HT1080 (cell line): Measurements from ENCODE around the gene OR1D5. TPM values are rescaled to one million over a fixed set of nuclear protein-coding genes. Genes with fewer than 3 reads are reported as not detected.
"Not testable (repeated sequence)": the region's sequence is repeated elsewhere in the genome, so short reads cannot be mapped to it uniquely, and the experiment has no call there.

ENCODE experiments used
- DNase-seq: peaks from one replicate; pipeline ENCODE4 v3.0.0-alpha.2; 2015; ENCODE audit warnings: low read depth
- polyA plus RNA-seq, 2 experiments: library from polyadenylated mRNA; depleted of rRNA; stranded (reverse); fragments of >200 nt; gene quantifications; 2 replicates each; pipeline ENCODE4 v1.2.3, GENCODE V29; 2015
- total RNA-seq: library from RNA; depleted of rRNA; stranded (reverse); fragments of >200 nt; shearing (Covaris generic); gene quantifications from 2 replicates; pipeline ENCODE4 v1.2.3, GENCODE V29; 2014; rRNA removed

OR1D5 gene, protein sequence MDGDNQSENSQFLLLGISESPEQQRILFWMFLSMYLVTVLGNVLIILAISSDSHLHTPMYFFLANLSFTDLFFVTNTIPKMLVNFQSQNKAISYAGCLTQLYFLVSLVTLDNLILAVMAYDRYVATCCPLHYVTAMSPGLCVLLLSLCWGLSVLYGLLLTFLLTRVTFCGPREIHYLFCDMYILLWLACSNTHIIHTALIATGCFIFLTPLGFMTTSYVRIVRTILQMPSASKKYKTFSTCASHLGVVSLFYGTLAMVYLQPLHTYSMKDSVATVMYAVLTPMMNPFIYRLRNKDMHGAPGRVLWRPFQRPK
- total RNA-seq = not detected in 2 replicates
- not detected in 2 replicates for polyA plus RNA-seq (2015; cell fraction: cytosol; rRNA removed)
- polyA plus RNA-seq (2015; cell fraction: nucleus; rRNA removed) = not detected in 2 replicates

DNA sequence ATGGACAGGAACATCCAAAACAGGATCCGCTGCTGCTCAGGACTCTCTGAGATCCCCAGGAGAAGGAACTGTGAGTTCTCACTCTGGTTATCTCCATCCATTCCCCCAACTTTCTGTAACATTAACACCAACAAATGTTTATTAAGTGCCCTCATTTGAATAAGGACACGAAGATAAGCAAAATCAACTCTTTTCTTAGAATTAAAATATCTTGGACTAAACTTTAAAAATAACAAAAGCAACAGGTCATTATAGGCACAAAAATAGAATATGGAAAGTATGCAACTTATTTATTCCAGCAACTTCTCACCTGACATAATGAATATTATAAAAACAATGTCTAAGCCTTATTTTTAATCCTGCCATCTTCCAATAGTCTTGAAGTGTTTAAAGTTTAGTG is at the start of gene OR1D5:
Gene OR1D5, minus strand, starts transcription at position 101 of the 400 bp plus-strand sequence. Its CDS starts 0 bp downstream, at position 101.
- not testable (repeated sequence) for DNase-seq

DNA sequence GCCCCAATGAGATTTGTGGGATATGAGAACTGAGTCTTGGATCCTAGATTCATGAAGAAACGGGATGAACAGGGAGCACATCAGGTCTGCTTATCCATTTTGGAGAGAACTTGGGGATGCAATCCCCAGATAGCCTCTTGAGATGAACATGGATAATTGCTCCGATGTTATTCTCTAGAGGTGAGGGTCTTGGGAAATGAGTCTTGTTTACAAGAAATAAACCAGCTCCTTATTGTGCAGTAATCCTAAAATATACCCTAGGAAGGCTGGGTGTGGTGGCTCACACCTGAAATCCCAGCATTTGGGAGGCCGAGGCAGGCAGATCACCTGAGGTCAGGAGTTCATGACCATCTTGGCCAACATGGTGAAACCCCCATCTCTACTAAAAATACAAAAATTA is 40.9 kb upstream of the OR1D5 start, which contains the start of gene OR1D2:
Gene OR1D2, minus strand, starts transcription at position 101 of the 400 bp plus-strand sequence. CDS start 11,426 bp downstream, outside the sequence.
- no peak for DNase-seq

DNA sequence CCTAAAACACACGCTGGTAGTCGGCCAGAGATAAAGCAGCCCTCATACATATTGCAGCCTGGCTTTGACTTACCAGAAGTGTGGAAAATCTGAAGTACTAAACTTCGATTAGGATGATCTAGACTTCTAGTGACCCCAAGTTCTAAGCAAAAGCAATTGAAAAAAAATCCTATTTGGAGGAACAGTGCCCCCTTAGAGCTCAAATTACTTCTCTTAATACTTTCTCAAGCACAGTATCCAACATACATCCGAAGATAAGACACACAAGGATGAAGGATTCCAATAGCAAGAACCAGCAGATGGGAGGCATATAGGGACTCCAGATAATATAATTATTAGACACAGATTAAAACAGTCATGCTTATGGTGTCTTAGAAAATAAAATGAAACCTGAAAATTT is 10.4 kb upstream of the OR1D5 start:
- not testable (repeated sequence) for DNase-seq

DNA sequence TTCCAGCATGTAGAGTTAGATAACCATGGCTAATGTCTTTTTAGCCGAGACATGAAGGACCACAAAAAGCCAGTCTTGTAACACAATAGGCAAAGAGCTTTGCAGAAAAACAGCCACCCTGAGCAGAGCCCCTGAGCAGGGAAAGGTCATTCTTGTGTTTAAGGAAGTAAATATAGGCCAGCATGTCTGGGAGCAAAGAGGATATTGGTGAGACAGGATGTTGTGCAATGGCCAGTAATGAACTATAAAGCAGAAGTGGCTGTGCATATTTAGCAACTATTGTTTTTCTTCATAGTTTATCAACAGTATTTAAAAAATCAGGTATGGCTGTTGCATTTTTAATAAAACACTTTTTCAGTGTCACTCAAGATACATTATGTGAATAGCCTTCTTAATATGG is 1.8 kb upstream of the OR1D5 start:
- not testable (repeated sequence) for DNase-seq

DNA sequence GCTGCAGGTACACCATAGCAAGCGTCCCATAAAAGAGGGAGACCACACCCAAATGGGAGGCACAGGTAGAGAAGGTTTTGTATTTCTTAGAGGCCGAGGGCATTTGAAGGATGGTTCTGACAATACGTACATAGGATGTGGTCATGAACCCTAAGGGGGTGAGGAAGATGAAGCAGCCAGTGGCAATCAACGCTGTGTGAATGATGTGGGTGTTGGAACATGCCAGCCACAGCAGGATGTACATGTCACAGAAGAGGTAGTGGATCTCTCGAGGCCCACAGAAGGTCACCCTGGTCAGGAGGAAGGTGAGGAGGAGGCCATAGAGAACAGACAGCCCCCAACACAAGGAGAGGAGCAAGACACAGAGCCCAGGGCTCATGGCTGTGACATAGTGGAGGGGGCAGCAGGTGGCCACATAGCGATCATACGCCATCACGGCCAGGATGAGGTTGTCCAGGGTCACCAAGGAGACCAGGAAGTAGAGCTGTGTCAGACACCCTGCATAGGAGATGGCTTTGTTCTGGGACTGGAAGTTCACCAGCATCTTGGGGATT is 506 bp downstream of the OR1D5 start:
- not testable (repeated sequence) for DNase-seq

DNA sequence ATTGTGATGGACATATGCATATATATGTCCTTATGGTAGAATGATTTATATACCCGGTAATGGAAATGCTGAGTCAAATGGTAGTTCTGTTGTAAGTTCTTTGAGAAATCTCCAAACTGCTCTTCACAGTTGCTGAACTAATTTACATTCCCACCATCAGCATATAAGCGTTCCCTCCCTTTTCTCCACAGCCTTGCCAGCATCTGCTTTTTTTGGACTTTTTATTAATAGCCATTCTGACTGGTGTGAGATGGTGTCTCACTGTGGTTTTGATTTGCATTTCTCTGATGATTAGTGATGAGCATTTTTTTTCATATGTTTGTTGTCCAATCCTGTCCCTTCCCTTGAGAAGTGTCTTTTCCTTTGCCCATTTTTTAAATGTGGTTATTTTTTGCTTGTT is 8.5 kb downstream of the OR1D5 start:
- DNase-seq = not testable (repeated sequence)

DNA sequence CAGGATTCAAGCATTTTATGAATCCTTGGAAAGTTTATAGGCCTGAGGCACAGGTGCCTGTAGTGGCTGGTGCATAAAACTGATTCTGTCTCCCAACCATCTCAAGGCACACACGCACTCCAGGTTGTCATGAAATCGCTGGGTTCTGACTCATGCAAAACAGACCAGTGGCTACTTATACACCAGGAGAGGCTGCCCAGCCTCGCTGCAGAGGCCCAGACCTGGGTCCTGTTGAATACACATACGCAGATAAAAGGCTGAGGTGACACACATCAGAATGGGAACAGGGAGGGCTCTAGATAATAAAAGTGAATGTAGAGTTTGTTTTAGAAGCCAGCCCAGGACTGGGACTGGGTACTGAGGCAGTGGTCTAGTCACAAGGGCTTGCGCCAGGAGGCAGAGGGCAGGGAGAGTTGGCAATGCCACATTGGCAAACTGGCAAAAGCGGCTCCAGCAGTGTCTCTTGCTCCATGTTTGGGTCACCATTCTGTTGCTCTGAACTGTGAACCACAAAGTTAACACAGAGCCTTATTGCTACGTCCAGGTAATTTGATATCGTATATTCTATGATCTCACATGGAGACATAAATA is 13.6 kb downstream of the OR1D5 start:
- DNase-seq = peak; percentile 34

DNA sequence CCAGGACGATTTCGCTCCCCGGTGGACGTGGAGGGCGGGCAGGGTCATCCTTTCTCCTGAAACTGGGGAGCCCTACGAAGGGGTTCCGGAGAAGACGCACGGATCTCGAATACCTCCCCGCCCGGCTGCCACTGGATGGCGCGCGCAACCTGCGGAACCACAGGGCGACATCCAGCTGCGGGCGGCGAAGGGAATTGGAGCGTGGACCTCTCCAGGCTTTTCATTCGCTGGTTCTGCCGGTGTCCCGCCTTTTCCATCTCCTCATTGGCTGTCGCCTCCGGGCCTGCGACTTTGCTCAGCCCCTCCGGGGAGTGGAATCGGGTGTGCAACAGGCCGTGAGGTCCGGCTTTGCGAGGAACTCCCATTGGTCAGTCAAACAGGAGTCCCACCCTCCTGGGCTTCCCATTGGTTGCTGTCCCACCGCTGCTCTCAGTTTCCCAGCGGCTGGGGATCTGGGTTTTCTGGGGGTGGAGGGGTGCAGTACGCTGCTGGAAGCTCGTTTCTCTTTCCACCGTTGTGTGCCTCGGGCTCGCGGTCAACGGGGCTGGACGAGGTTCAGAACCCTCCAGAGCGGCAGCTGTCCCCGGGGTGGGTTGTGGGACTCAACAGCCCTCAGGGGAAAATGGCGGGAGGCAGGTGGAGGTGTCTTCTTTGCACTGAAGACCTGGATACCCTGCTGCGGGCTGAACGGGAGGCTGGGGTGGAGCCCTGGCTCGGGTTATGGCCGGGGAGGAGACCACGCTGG is 14.5 kb downstream of the OR1D5 start:
- peak; percentile 99 for DNase-seq

DNA sequence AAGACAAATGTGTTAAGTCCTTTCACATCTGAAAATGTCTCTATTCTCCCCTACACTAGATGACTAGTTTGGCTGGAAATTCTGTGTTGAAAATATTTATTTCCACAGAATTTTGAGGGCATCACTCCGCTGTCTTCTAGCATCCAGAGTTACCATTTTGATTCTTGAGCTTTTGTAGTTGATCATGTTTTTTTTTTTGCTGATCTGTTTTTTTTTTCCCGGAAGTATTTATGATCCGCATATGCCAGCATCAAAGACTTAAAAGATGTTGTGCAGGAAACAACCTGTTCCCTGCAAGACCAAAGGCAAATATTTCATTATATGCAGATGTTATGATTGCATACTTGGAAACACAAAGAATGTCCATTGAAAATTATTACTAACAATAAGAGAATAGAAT is 16.7 kb downstream of the OR1D5 start:
- DNase-seq = no peak

DNA sequence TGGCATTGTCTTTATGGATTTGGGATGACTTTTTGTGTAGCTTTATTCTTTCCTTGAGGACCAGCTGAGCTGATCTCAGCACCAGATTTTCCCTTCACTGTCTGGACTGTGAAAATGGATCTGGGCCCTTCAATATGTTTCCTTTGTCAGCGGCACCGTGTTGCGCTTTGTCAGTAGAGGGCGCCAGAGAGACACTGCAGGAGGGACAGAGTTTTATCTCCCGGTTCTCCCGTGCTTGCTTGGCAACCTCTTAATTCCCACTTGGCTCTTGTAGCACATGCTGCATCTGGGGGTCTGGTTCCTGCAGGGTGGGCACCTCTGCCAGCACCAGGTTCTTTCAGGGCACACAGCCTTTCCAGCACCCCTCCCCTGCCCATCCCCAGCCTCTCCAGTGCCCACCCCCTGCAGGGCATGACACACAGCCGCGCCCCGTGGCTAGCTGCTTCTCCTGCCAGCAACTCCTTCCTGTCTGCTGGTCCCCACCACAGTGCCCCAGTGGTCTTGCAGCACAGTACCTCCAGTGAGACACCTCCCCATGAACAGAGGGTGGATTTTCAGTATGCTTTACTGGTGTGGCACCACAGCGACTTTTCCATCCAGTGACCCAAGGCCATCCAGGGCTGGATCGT is 19.6 kb downstream of the OR1D5 start:
- DNase-seq = peak; percentile 36

DNA sequence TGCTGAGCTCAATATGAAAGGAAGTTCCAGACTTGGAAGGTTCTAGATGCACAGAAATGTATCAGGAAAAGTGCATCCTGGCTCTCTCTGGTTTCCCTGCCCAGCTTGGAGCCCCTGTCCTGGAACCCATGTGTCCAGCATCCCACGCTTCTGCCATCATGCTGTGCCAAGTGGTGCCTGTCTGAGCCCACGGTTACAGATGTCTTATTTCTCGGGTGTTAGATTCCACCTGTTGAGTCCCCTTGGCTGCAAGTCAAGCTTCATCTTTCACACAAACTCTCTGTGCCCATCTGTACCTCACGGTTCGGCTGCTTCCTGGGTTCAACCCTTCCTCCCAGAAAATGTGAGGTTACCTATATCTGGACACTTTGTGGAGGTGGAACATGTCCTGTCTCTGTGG is 22.5 kb downstream of the OR1D5 start:
- DNase-seq = no peak

DNA sequence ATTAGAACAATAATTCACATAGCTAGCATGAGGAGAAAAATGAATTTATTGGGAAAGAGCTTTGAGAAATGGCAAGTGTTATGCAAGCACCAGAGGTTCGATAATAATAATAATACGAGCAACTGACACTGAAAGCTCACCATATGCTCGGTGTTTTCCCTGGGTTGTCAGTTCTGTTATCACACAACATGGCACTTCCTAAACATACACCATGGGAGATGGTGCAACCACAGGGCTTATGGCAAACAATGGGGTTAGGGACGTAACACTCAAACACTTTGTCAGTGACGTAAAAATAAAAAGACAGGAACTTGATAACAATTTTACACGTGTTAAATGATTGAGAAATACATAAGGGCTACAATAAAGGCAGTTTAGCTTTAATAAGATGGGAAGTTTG is 23.7 kb downstream of the OR1D5 start:
- no peak for DNase-seq

DNA sequence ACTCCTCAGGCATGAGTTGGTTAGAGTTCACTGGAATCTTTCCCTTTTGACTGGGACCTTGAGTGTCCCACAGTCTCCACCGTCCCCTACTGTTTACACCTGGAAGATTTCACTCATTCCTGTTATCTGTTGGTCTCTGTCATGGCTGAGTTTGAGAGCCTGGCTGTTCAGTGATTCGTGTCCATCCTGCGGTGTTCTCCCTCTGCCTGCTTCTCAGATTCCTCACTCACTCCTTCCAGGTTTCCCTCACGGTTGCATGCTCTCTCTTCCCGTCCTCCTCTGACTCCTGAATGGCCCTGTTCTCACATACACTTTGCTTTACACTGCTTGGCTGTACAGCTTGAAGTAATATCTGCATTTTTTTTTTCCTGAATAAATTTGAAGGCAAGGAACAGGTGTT is 24.5 kb downstream of the OR1D5 start:
- no peak for DNase-seq

DNA sequence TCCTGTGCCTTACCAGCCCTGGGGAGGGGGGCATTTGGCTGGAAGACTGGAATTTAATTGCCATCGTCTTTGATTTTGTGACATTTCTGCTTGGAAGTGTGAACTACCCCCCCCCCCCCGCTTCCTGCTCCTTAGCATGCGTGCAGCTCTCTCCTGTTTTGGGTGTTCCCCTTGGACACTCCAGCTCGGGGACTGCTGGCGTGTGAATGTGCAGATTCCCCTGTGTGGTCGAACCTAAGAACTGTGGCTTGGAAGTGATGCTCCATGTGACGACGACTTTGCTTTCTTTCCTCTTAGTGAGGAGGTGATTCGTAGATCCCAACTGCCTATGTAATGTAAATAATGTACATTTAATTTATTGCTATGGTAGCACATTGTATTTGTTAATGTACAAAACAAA is 26.1 kb downstream of the OR1D5 start:
- no peak for DNase-seq

DNA sequence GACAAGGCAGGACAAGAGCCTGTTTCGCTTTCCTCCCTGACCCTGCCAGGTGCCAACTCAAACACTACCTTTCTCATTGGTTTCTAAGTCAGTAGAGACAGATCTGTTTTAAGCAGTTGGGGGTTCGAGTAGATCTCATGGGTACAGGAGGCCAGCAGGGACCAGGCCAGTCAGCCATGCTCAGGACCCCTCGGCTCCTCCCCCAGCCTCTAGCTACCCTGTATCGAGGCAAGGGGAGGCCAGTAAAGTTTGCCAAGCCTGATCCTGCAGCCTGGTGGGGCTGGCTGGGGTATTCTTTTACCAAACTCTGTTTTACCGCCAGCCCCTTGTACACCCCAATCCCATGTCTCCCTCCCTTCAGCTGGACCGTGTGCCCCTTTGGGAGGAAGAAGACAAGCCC is 26.6 kb downstream of the OR1D5 start:
- no peak for DNase-seq

DNA sequence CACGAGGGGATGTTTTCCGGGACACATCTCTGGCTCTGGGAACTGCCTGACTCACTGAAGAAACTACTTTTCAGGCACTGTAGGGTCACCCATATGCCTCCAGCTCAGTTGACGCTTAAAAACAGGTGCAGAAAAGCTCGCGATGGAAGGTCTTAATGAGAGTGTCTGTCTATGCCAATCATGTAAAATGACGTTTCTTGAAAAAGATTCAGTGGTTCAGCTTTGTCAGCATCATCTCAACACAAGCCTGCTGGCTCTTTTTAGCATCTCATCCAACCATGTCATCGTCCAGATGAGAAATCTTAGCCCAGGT is 27.5 kb downstream of the OR1D5 start:
- DNase-seq = no peak

DNA sequence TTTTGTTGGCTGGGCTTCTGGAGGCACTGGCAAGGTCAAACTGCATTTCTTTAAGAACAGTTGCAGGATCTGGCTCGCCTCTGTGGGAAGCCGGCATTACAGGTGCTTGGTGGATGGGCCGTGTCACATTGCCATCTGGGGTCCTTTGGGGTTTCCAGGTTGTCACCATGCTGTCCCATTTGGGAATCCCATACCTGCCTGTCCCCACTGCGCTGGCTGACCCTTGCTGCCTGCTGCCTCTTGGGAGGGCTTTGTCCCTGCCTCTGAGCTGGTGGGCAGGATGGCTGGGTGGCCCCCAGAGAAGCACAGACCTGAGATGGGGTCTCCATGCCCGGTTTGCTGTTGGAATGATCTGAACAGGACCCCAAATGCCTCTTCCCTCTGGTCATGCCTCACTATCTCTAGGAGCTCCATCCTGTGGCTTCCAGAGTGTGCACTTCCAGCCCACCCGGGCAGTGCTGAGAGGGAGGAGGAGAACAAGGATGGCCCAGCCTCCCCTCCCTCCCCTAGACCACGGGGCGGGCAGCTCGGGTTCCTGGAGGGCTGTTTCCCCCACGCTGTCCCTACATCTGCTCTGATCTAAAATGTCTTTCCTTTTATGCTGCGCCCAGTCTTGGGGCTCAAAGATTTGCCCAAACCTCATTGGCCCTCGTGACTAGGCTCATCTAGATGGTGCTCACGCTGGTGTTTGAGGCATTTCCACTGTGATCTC is 28.0 kb downstream of the OR1D5 start:
- DNase-seq = no peak

DNA sequence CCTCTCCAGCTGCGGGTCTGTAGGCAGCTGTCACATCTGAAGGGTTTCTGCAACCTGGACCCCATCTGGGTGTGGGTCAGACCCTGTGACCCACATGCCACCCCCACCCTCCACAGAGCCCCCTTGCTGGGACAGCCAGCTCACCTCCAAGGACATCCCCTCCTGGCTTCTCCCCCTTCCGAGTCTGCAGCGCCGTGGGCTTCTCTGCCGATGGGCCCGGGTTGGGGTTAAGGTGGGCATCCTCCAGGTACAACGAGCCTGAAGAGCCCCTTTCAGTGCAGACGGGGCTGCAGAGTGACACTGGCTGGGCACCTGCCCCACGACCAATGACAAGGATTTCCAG is 28.9 kb downstream of the OR1D5 start:
- DNase-seq = no peak

DNA sequence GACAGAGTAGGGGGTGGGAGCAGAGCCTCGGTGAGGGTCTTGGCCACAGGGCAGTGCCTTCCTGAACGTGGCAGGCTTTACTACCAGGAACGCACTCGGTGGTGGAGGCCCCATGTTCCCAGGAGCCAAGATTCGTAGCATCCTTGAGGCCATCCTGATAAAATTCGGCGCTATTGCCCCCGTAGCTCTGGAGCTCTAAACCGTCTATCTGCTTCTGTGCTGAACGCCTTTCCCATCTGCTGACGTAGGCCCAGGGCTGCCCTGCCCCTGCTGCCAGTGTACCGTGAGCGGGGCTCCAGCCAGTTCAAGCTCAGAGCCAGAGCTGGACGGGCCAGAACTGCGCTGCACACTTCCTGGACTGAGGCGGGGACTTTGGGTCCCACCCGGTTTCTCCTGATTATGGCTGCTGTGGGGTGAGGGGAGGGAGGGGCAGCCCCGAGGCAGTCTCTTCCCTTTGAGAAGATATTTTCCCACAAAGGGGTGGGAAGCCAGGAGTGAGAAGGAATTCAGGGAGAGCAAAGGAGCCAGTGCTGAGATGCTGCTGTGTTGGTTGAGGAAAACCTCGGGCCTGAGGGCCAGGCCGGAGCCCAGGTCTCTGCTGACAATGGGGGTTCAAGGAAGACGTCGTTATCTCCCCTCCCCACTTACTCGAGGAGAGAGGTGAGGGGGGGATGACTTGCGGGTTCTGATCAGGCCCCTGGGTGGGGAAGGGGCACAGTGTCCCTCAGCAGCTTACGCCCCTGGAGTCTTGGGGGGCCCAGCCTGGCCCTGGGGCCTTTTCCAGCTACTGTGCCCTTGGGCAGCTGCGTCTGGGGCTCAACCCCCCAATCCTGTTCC is 29.4 kb downstream of the OR1D5 start:
- no peak for DNase-seq

DNA sequence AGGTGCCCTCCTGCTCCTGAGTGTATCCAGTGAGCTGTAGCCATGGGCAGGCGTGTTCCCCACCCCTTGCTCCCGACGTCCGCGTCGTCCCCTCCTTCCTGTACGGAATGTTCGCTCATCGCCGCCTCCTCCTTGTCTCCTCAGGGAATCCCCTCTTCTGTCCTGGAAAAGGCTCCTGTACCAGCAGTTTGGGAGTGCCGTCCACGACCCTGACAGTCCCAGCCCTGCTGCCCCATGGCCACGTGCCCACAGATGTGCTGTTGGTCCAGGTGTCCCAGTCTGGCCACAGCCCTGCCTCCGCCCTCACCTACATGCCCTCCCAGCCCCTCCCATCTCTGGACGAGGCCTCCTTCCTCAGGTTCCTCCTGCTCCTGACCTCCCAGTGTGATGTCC is 30.2 kb downstream of the OR1D5 start:
- no peak for DNase-seq
